COLO668 (cell line): ENCODE results near the gene TRIM14.
"Not testable (repeated sequence)": the region's sequence is repeated elsewhere in the genome, so short reads cannot be mapped to it uniquely, and the experiment has no call there.

Experiments
- DNase-seq: peaks from one replicate; lab custom pipeline; 2025; ENCODE audit not compliant: unreplicated experiment; lab: John Stamatoyannopoulos, UW

The TRIM14 gene

GRCh38 chr9:98142182-98142907, 23.3 kb upstream of the TRIM14 start:
- DNase-seq, result no peak

- DNase-seq, result no peak
Measured at GRCh38 chr9:98140503-98140902, 21.5 kb upstream of the TRIM14 start.

GRCh38 chr9:98136489-98136888, 17.5 kb upstream of the TRIM14 start:
- no peak for DNase-seq

- DNase-seq, result no peak
Measured at GRCh38 chr9:98135938-98136337, 16.9 kb upstream of the TRIM14 start.

- no peak for DNase-seq
Measured at GRCh38 chr9:98135558-98135934, 16.5 kb upstream of the TRIM14 start.

- no peak for DNase-seq
Measured at GRCh38 chr9:98134702-98135557, 15.9 kb upstream of the TRIM14 start.

- DNase-seq, result peak; percentile 96
Measured at GRCh38 chr9:98132806-98133631, 14.0 kb upstream of the TRIM14 start.

GRCh38 chr9:98132158-98132557, 13.1 kb upstream of the TRIM14 start:
- peak; percentile 32 for DNase-seq

GRCh38 chr9:98130576-98131228, 11.7 kb upstream of the TRIM14 start:
- DNase-seq, result no peak

GRCh38 chr9:98130060-98130459, 11.0 kb upstream of the TRIM14 start:
- not testable (repeated sequence) for DNase-seq

- no peak for DNase-seq
Measured at GRCh38 chr9:98129451-98129881, 10.4 kb upstream of the TRIM14 start.

GRCh38 chr9:98128316-98128715, 9.3 kb upstream of the TRIM14 start:
- DNase-seq, result no peak

- no peak for DNase-seq
Measured at GRCh38 chr9:98127226-98127625, 8.2 kb upstream of the TRIM14 start.

GRCh38 chr9:98124637-98125426, 5.8 kb upstream of the TRIM14 start:
- no peak for DNase-seq

GRCh38 chr9:98124091-98124490, 5.1 kb upstream of the TRIM14 start:
- DNase-seq, result not testable (repeated sequence)

GRCh38 chr9:98121058-98121457, 2.0 kb upstream of the TRIM14 start:
- no peak for DNase-seq

GRCh38 chr9:98120476-98120875, 1.5 kb upstream of the TRIM14 start:
- no peak for DNase-seq

GRCh38 chr9:98117984-98118639, 910 bp downstream of the TRIM14 start:
- DNase-seq, result peak; percentile 35

- DNase-seq, result not testable (repeated sequence)
Measured at GRCh38 chr9:98117097-98117496, 1.9 kb downstream of the TRIM14 start.

- DNase-seq, result no peak
Measured at GRCh38 chr9:98109052-98109451, 10.0 kb downstream of the TRIM14 start.
